MCF 10A (cell line): ENCODE measurements around the gene CRKL. TPM values are rescaled to one million over a fixed set of nuclear protein-coding genes. Genes with fewer than 3 reads are reported as not detected.
"Not testable (repeated sequence)": the region's sequence is repeated elsewhere in the genome, so short reads cannot be mapped to it uniquely, and the experiment has no call there.

Experiments used
- BruUV-seq: library from RNA; stranded (reverse); fragments of 400-500 nt; replicated peaks from 2 replicates; lab custom pipeline; 2021; lab: Mats Ljungman, UMichigan
- CTCF ChIA-PET: fragments of 300-600 bp; sonication (Branson Sonifier 250); formaldehyde crosslinking; extraction: SDS; loops from one replicate; lab custom pipeline; 2021; ENCODE audit warnings: antibody characterized with exemption, inconsistent platforms; lab: Yijun Ruan, JAX
- POLR2A ChIA-PET: fragments of 300-600, 350-650 bp; sonication (Branson Sonifier 250); formaldehyde crosslinking; extraction: SDS; loops from one replicate; lab custom pipeline; 2020; ENCODE audit warnings: antibody characterized with exemption, inconsistent platforms; lab: Yijun Ruan, JAX
- DNase-seq: peaks from one replicate; pipeline ENCODE4 v3.0.0-alpha.2; 2018; ENCODE audit not compliant: unreplicated experiment
- H3K27ac Mint-ChIP-seq: one replicate; pipeline ENCODE4 v1.8.0; 2022; ENCODE audit warnings: mild to moderate bottlenecking, low read depth, mixed read lengths; ENCODE audit not compliant: unreplicated experiment
- H3K27me3 Mint-ChIP-seq: one replicate; pipeline ENCODE4 v1.8.0; 2022; ENCODE audit warnings: mixed read lengths; ENCODE audit not compliant: insufficient read depth, unreplicated experiment
- H3K36me3 Mint-ChIP-seq: one replicate; pipeline ENCODE4 v1.8.0; 2022; ENCODE audit warnings: mild to moderate bottlenecking, moderate library complexity, mixed read lengths; ENCODE audit not compliant: insufficient read depth, unreplicated experiment
- H3K4me1 Mint-ChIP-seq: one replicate; pipeline ENCODE4 v1.8.0; 2022; ENCODE audit warnings: mixed read lengths; ENCODE audit not compliant: insufficient read depth, unreplicated experiment
- H3K4me3 Mint-ChIP-seq: one replicate; pipeline ENCODE4 v1.8.0; 2022; ENCODE audit warnings: mild to moderate bottlenecking, moderate library complexity, mixed read lengths; ENCODE audit not compliant: unreplicated experiment
- H3K9me3 Mint-ChIP-seq: one replicate; pipeline ENCODE4 v1.8.0; 2022; ENCODE audit warnings: mixed read lengths; ENCODE audit not compliant: unreplicated experiment
- intact Hi-C: fragments of 100-400 bp; cut with micrococcal nuclease; formaldehyde crosslinking; loops from 2 replicates; pipeline ENCODE4 v1.14.1; 2022
- total RNA-seq: library from RNA; stranded (reverse); gene quantifications from 2 replicates; pipeline ENCODE4 v1.2.3, GENCODE V29; 2022
- TF ChIP-seq, protein P1 (sequence below): fragments of 200-600 bp; IDR thresholded peaks from one replicate; pipeline ENCODE4 v1.8.0; 2022; ENCODE audit warnings: antibody characterized with exemption, mild to moderate bottlenecking; ENCODE audit not compliant: unreplicated experiment

The CRKL gene
- total RNA-seq, 1 experiment from 2014 or later = 74.0 TPM

DNA sequence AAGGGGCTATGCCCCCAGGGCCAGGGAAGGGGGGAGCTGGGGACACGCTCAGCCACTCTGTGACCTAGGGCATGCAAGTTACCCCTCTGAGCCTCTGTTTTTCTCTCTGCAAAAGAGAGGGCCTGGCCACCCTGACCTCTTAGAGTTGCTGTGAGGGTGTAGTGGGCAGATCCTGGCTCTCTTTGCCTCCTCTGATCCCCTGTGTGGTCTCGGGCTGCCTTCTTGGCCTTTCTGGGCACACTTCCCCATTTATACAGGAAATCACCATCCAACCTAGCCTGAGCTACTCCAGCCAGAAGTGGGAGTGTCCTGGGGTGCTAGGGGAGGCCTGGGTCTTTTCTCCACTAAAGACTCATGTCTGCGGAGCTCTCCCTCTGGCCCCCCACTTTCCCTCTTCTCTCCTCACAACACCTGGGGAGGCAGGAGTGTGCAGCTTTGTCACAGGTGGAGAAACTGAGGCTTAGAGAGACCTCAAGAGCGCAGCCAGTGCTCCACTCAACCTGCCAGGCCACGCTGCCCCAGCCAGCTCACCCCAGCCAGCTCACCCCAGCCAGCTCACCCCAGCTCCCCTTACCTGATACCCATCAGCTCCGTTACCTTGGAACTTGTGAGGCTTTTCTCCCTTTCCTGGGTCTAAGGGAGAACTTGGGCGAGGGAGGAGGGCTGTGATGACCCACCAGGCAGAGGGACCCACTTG, 51.2 kb downstream of the CRKL start:
- no peak overlapping the region for H3K4me3 Mint-ChIP-seq
- ChIA-PET POLR2A (no interaction called here), CTCF (no interaction called here)
- intact Hi-C loops = no loop called here
- H3K27me3 Mint-ChIP-seq = no peaks in the 10 kb centered on the region
- TF ChIP-seq, protein P1, sequence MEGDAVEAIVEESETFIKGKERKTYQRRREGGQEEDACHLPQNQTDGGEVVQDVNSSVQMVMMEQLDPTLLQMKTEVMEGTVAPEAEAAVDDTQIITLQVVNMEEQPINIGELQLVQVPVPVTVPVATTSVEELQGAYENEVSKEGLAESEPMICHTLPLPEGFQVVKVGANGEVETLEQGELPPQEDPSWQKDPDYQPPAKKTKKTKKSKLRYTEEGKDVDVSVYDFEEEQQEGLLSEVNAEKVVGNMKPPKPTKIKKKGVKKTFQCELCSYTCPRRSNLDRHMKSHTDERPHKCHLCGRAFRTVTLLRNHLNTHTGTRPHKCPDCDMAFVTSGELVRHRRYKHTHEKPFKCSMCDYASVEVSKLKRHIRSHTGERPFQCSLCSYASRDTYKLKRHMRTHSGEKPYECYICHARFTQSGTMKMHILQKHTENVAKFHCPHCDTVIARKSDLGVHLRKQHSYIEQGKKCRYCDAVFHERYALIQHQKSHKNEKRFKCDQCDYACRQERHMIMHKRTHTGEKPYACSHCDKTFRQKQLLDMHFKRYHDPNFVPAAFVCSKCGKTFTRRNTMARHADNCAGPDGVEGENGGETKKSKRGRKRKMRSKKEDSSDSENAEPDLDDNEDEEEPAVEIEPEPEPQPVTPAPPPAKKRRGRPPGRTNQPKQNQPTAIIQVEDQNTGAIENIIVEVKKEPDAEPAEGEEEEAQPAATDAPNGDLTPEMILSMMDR = no peak
- H3K27ac Mint-ChIP-seq = no peak overlapping the region
- DNase-seq = no peak
- H3K36me3 Mint-ChIP-seq = no peaks in the 10 kb centered on the region
- BruUV-seq = no TSS peak
- H3K4me1 Mint-ChIP-seq = no peaks in the 10 kb centered on the region
- H3K9me3 Mint-ChIP-seq = no peaks in the 10 kb centered on the region

DNA sequence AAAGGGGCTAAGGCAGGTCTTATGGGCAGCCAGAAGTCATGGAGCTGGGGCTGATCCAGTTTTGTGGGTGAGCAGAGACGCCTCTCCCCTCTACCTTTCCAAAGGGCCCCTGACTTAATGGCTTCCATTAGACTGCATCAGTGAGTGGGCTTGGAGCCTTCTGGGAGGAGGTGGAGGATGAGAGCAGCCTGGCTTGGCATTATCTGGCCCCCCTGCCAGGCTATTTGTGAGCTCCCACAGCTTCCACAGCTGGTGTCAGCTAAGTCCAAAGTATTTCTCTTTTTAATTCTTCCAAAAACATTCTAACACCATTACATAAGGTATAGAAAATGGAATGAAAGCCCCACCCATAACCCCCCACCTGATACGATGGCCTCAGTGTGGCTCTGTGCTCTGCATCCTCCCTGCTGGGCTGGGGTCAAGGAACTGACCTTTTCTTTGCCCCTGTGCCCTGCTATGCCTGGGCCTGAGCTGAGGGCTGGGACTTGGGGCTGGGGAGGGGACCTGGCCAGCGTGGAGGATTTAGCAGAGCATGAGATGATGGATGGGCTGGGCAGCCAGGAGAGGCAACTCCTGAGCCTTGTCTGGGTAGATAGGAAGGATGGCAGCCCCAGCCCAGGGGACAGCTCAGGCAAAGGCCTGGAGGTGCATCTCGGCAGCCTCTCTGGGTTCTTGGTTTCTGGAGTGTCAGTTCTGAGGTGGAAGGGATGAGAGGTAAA, 53.9 kb downstream of the CRKL start:
- intact Hi-C loops = no loop called here
- Mint-ChIP-seq H3K4me3 (no peak overlapping the region), H3K36me3 (no peaks in the 10 kb centered on the region), H3K4me1 (no peaks in the 10 kb centered on the region), H3K27ac (no peak overlapping the region), H3K9me3 (no peaks in the 10 kb centered on the region), H3K27me3 (no peaks in the 10 kb centered on the region)
- no peak for DNase-seq
- no TSS peak for BruUV-seq
- TF ChIP-seq, protein P1 = no peak
- POLR2A ChIA-PET = interaction anchor here (1.5 to 1.6 kb wide), 2 partner anchors 10 kb away, joined by 4 to 5 read pairs; partner anchors contain the start of gene LZTR1
- CTCF ChIA-PET = interaction anchor here (1.5 kb wide), 1 partner anchor 10 kb away, joined by 5 read pairs; no protein-coding TSS in a partner anchor

DNA sequence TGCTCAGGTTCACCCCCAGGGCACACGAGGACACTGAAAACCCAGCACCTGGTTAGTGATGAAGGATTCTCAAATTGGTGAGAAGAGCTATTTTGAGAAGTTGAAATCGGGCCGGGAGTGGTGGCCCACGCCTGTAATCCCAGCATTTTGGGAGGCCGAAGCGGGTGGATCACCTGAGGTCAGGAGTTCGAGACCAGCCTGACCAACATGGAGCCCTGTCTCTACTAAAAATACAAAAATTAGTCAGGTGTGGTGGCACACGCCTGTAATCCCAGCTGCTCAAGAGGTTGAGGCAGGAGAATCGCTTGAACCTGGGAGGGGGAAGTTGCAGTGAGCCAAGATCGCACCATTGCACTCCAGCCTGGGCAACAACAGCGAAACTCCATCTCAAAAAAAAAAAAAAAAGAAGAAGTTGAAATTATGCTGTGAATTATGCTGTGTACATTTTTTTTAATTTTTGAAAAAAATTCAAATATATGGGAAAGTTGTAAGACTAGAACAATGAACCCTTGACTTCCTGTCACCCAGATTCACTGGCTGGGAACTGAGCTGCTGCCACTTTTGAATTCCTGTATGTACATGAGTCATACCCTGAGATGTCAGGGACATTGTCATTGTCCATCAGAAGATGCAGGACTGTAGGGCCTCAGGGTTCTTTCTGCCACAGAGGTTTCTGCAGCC, 54.9 kb downstream of the CRKL start:
- BruUV-seq, H3K27me3 Mint-ChIP-seq, H3K9me3 Mint-ChIP-seq, intact Hi-C loops, H3K4me3 Mint-ChIP-seq, H3K27ac Mint-ChIP-seq, DNase-seq, H3K36me3 Mint-ChIP-seq, H3K4me1 Mint-ChIP-seq: not testable (repeated sequence)
- ChIA-PET CTCF (interaction anchor here (1.5 kb wide), 1 partner anchor 11 kb away, joined by 5 read pairs; no protein-coding TSS in a partner anchor), POLR2A (interaction anchor here (0.7 to 1.6 kb wide), 3 partner anchors 9 to 11 kb away, joined by 3 to 5 read pairs (median 4); partner anchors contain the start of gene LZTR1)

DNA sequence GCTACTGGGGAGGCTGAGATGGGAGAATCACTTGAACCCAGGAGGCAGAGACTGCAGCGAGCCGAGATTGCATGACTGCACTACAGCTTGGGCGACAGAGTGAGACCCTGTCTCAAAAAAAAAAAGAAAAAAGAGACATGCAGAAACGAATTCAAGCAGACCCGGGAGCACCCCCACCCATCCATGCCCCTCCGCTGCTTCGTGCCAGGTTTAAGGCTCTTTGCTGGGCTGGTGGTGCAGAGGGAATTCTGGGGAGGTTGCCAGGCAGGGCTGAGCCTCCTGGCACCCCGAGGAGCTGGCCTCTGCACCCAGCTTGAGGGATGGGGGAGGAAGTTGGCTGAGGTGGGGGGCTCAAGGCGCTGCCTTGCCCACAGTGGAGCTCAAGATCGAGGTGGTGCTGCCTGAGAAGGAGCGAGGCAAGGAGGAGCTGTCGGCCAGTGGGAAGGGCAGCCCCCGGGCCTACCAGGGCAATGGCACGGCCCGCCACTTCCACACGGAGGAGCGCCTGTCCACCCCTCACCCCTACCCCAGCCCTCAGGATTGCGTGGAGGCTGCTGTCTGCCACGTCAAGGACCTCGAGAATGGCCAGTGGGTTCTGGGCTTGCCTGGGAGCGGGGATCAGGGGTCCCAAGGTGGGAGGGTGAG, 55.8 kb downstream of the CRKL start:
- H3K4me1 Mint-ChIP-seq = no peaks in the 10 kb centered on the region
- no peak overlapping the region for H3K4me3 Mint-ChIP-seq
- H3K9me3 Mint-ChIP-seq = no peaks in the 10 kb centered on the region
- DNase-seq = no peak
- TF ChIP-seq, protein P1 = no peak
- BruUV-seq = no TSS peak
- ChIA-PET CTCF (interaction anchor here (0.8 to 1.7 kb wide), 2 partner anchors 24 to 30 kb away, joined by 3 read pairs; no protein-coding TSS in a partner anchor), POLR2A (interaction anchor here (0.7 kb wide), 1 partner anchor 10 kb away, joined by 3 read pairs; no protein-coding TSS in a partner anchor)
- no peaks in the 10 kb centered on the region for H3K27me3 Mint-ChIP-seq
- H3K36me3 Mint-ChIP-seq = no peaks in the 10 kb centered on the region
- H3K27ac Mint-ChIP-seq = no peak overlapping the region
- intact Hi-C loops = no loop called here
